WTC11 (cell line): ENCODE measurements around the gene ABCB8.
A peak's percentile ranks its signal among the peaks of the same experiment; 100 is the strongest.

Experiments used
- CREB1 ChIP-seq: sonication (generic); formaldehyde crosslinking; IDR thresholded peaks from 2 replicates; pipeline ENCODE4 v1.8.0; 2023; ENCODE audit warnings: mild to moderate bottlenecking, missing genetic modification reagents
- CTCF ChIP-seq: fragments of 200-600 bp; IDR thresholded peaks from 2 replicates; pipeline ENCODE4 v1.8.0; 2022; ENCODE audit warnings: antibody characterized with exemption
- ESRRA ChIP-seq: sonication (generic); formaldehyde crosslinking; IDR thresholded peaks from 2 replicates; pipeline ENCODE4 v1.8.1; 2022; ENCODE audit warnings: mild to moderate bottlenecking, missing genetic modification reagents, borderline replicate concordance
- FOXJ3 ChIP-seq: sonication (generic); formaldehyde crosslinking; IDR thresholded peaks from 2 replicates; pipeline ENCODE4 v1.9.0; 2021; ENCODE audit warnings: missing genetic modification reagents, mild to moderate bottlenecking, borderline replicate concordance
- MAX ChIP-seq: sonication (generic); formaldehyde crosslinking; IDR thresholded peaks from 2 replicates; pipeline ENCODE4 v1.8.0; 2022; ENCODE audit warnings: mild to moderate bottlenecking, missing genetic modification reagents
- MLX ChIP-seq: sonication (generic); formaldehyde crosslinking; IDR thresholded peaks from 2 replicates; pipeline ENCODE4 v1.8.1; 2023; ENCODE audit warnings: mild to moderate bottlenecking, missing genetic modification reagents, moderate library complexity
- NFYB ChIP-seq: sonication (generic); formaldehyde crosslinking; conservative IDR thresholded peaks from 2 replicates; pipeline ENCODE4 v1.8.0; 2022; ENCODE audit warnings: low read depth, missing genetic modification reagents

GRCh38 chr7:151057989-151058780 lies 29.9 kb downstream of the ABCB8 start:
- TF ChIP-seq MLX (CRISPR knock-in tag), result no peak
- no peak for TF ChIP-seq NFYB (CRISPR knock-in tag)
- TF ChIP-seq CTCF, result no peak
- TF ChIP-seq MAX (CRISPR knock-in tag), result peak; percentile 55
- TF ChIP-seq FOXJ3 (CRISPR knock-in tag), result no peak
- no peak for TF ChIP-seq CREB1
- TF ChIP-seq ESRRA (CRISPR knock-in tag), result no peak
